Body of pancreas (tissue), 4 donors: ENCODE measurements around the gene PFKFB4.

Source experiments
- POLR2A ChIP-seq, 3 donors: fragments of 450-650 bp; IDR thresholded peaks; one replicate each; pipeline ENCODE4 v1.6.1; 2016; ENCODE audit warnings: antibody characterized with exemption in 3 of 3, mild to moderate bottlenecking in 2 of 3
- TF ChIP-seq, protein P1 (sequence below), 7 experiments: fragments of 450-650 bp in 4 of 7; fragments of 200-600 bp in 3 of 7; sonication (generic) in 3 of 7; IDR thresholded peaks; one replicate each; pipeline ENCODE4 v1.5.1; 2016 to 2019; ENCODE audit warnings: antibody characterized with exemption in 7 of 7

DNA sequence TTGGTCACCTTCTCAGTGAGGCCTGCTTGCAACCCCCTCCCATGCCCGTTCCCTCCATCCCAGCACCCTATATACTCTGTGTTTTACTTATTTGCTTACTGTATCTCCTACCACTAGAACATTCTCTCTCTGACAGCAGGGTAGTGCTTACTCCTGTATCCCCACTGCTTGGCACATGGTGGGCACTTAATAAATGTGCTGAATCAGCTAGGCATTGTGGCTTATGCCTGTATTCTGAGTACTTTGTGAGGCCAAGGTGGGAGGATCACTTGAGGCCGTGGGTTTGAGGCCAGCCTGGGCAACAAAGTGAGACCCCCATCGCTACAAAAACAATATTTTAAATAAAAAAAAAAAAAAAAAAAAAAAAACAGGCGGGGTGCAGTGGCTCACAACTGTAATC is 45.1 kb downstream of the PFKFB4 start:
- TF ChIP-seq, protein P1, sequence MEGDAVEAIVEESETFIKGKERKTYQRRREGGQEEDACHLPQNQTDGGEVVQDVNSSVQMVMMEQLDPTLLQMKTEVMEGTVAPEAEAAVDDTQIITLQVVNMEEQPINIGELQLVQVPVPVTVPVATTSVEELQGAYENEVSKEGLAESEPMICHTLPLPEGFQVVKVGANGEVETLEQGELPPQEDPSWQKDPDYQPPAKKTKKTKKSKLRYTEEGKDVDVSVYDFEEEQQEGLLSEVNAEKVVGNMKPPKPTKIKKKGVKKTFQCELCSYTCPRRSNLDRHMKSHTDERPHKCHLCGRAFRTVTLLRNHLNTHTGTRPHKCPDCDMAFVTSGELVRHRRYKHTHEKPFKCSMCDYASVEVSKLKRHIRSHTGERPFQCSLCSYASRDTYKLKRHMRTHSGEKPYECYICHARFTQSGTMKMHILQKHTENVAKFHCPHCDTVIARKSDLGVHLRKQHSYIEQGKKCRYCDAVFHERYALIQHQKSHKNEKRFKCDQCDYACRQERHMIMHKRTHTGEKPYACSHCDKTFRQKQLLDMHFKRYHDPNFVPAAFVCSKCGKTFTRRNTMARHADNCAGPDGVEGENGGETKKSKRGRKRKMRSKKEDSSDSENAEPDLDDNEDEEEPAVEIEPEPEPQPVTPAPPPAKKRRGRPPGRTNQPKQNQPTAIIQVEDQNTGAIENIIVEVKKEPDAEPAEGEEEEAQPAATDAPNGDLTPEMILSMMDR (IDR thresholded peaks at IDR 0.05) = no peak
- no peak for TF ChIP-seq POLR2A (IDR thresholded peaks at IDR 0.05)
